ENCODE measurements around the gene JUN. TPM values are rescaled to one million over a fixed set of nuclear protein-coding genes. Genes with fewer than 3 reads are reported as not detected.

JUN gene
- total RNA-seq, 2 experiments from 2014 or later: 24.2 to 25.9 TPM

DNA sequence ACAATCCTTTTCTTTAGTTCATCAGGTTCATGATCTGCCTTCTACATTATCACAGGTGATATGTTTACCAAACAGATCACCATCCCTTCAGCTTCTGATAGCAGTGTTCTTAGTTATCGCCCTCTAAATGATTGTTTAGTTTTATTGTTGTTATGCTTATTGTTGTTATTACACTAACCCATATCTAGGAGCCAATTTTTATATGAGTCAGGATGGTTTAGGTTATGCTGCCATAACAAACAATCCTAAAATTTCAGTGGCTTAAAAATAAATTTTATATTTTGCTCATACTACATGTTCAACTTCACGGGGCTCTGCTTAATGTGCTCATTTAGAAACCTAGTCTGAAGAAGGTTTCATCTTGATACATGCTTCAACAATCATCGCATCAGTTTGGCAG, 4.4 kb upstream of the JUN start:
- CTCF ChIA-PET: no interaction called here
- peaks cover 11% of the 10 kb centered on the region for H3K9me3 Mint-ChIP-seq
- intact Hi-C loops (cut with micrococcal nuclease): no loop called here
- no peak overlapping the region for H3K4me3 Mint-ChIP-seq
- DNase-seq: no peak
- H3K4me1 Mint-ChIP-seq (ENCODE audit: low read depth): peaks cover 11% of the 10 kb centered on the region
- no peak overlapping the region for H3K27ac Mint-ChIP-seq
- H3K27me3 Mint-ChIP-seq (ENCODE audit: low read depth): no peaks in the 10 kb centered on the region
- peaks cover 14% of the 10 kb centered on the region for H3K36me3 Mint-ChIP-seq (ENCODE audit: low read depth)

DNA sequence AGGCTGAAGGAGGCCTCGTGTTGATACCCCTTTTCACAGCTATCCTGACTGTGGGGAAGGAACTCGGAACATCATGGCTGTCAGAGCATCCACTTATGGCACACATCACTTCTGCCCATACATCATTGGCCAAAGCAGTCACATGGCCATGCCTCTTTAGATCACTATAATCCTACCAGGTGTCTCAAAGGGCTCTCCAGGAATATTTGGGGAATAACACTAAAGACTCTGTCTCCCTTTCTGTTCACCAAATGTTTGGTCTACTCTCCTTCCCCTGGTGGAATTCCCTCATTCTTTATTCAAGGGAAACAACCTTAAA, 3.0 kb upstream of the JUN start:
- H3K4me3 Mint-ChIP-seq: no peak overlapping the region
- H3K4me1 Mint-ChIP-seq (ENCODE audit: low read depth): peaks cover 17% of the 10 kb centered on the region
- intact Hi-C loops (cut with micrococcal nuclease): no loop called here

DNA sequence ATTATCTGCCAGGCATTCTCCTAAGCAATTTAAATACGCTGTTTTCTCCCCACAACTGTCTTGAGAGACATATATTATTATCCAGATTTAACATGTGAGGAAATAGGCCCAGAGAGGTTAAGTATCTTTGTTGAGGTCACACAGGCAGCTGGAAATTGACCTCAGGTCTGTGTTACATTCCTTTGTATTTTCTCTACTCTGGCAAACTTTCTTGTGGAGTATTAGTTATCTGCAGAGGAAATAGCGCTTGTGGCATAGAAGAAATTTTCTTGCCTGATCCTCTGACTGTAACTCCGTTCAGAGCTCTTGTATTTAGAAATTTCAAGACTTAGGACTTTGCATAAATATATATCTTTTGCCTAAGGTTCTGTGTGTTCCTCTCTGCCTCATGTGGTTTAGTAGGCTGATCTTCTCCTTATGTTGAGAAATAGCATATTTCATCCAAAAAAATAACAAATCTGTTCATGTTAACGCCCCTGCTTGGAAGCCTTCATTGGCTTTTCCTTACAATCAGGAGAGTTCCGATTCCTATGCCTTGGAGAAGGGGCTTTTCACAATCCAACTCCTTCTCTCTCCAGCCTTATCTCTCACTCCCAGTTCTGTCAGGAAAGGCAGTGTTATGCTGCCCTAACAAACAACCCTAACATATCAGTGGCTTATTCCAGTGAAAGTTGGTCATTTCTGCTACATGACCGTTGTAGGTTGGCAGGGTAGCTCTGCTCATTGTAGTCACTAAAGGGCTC, 2.5 kb upstream of the JUN start:
- intact Hi-C loops (cut with micrococcal nuclease): no loop called here
- Mint-ChIP-seq H3K27me3 (ENCODE audit: low read depth) (no peaks in the 10 kb centered on the region), H3K27ac (no peak overlapping the region), H3K4me1 (ENCODE audit: low read depth) (peaks cover 20% of the 10 kb centered on the region), H3K9me3 (peaks cover 11% of the 10 kb centered on the region), H3K36me3 (ENCODE audit: low read depth) (peaks cover 27% of the 10 kb centered on the region), H3K4me3 (no peak overlapping the region)
- no peak for DNase-seq
- CTCF ChIA-PET: interaction anchor here (0.7 to 2.0 kb wide), 4 partner anchors 9 to 913 kb away, joined by 3 to 6 read pairs (median 4); no protein-coding TSS in a partner anchor

More for the DNA sequence above, 3.0 kb upstream of the JUN start:
- no peak for DNase-seq
- Mint-ChIP-seq H3K27me3 (ENCODE audit: low read depth) (no peaks in the 10 kb centered on the region), H3K36me3 (ENCODE audit: low read depth) (peaks cover 24% of the 10 kb centered on the region), H3K27ac (no peak overlapping the region), H3K9me3 (peaks cover 11% of the 10 kb centered on the region)
- CTCF ChIA-PET: interaction anchor here (0.6 to 2.0 kb wide), 3 partner anchors 8 to 912 kb away, joined by 3 to 6 read pairs (median 3); no protein-coding TSS in a partner anchor

DNA sequence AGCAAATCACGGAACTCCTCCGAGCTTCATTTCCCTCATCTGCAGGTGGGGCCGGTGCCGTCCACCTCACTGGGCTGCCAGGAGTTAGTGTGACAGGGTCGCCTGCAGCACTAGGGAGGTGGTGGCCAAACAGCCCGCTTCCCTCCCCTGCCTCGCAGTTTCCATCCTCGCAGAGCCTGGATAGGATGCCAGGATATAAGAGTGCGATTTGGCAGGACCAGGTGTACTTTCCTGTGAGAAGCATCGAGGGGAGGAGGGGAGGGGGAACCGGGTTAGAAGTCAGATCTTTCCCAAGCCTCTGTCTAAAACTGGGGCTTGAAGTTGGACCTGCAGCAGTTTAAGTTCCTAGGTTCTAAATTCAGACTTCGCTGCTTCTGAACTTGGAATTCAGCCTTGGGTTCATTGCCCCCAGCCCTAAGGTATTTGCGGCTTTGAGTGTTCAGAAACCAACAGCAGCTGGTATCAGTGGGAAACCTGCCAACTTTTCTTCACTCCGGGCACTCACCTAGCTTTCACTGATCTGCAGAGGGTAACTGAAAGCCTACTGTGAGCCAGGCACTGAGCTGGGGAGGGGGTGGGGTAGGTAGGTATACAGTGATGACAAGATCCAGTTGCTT, 1.7 kb upstream of the JUN start:
- intact Hi-C loops (cut with micrococcal nuclease): loop anchor here (1.0 to 2.0 kb wide), 4 partner anchors 55 to 291 kb away; no protein-coding TSS in a partner anchor

DNA sequence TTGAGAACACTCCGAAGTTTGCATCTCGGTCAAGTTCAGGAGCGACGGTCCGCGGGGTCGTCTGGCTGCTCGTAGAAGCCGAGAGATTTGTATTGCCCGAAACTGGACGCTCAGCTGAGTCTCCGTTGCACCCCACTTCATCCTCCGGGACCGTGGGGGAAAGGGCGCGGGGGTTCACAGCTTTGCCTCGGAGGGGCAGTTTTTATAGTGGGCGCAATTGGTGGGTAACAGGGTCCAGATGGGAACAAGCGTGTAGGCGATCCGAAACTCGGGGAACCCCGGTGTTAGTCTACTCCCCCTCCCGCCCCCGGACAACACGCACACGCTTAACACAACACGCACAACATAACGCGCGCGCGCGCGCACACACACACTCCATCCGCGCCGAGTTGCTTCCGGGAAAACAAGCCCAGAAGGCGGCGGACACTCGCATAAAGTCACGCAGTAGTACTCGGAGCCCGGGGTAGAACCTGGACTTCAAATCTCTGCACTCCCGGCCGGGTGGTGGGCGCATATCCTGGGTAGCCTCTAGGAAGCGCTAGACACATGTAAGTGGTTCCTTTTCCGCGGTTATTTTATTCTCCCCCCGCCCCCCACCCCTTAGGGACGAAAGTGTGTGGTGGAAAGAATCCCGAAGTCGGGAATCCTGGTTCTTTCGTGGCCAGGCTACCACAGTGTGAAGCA, 1.1 kb upstream of the JUN start:
- DNase-seq: peak; percentile 81
- intact Hi-C loops (cut with micrococcal nuclease): loop anchor here (1.0 to 5.0 kb wide), 21 partner anchors 30 to 1029 kb away; partner anchors contain the start of genes HOOK1, MYSM1 and OMA1
- Mint-ChIP-seq H3K27ac (peak overlapping the region; percentile 99), H3K9me3 (peaks cover 11% of the 10 kb centered on the region), H3K4me3 (peak overlapping the region; percentile 97), H3K27me3 (ENCODE audit: low read depth) (no peaks in the 10 kb centered on the region), H3K36me3 (ENCODE audit: low read depth) (peaks cover 31% of the 10 kb centered on the region), H3K4me1 (ENCODE audit: low read depth) (peaks cover 16% of the 10 kb centered on the region)
- CTCF ChIA-PET: interaction anchor here (0.6 to 2.0 kb wide), 5 partner anchors 11 to 914 kb away, joined by 3 to 6 read pairs (median 5); no protein-coding TSS in a partner anchor

More for the DNA sequence above, 1.7 kb upstream of the JUN start:
- H3K27me3 Mint-ChIP-seq (ENCODE audit: low read depth): no peaks in the 10 kb centered on the region
- peak; percentile 46 for DNase-seq
- peaks cover 19% of the 10 kb centered on the region for H3K4me1 Mint-ChIP-seq (ENCODE audit: low read depth)
- peaks cover 11% of the 10 kb centered on the region for H3K9me3 Mint-ChIP-seq
- H3K4me3 Mint-ChIP-seq: peak overlapping the region; percentile 97
- peaks cover 31% of the 10 kb centered on the region for H3K36me3 Mint-ChIP-seq (ENCODE audit: low read depth)
- CTCF ChIA-PET: interaction anchor here (0.6 to 2.0 kb wide), 6 partner anchors 12 to 913 kb away, joined by 3 to 6 read pairs (median 4); no protein-coding TSS in a partner anchor
- H3K27ac Mint-ChIP-seq: peak overlapping the region; percentile 99

DNA sequence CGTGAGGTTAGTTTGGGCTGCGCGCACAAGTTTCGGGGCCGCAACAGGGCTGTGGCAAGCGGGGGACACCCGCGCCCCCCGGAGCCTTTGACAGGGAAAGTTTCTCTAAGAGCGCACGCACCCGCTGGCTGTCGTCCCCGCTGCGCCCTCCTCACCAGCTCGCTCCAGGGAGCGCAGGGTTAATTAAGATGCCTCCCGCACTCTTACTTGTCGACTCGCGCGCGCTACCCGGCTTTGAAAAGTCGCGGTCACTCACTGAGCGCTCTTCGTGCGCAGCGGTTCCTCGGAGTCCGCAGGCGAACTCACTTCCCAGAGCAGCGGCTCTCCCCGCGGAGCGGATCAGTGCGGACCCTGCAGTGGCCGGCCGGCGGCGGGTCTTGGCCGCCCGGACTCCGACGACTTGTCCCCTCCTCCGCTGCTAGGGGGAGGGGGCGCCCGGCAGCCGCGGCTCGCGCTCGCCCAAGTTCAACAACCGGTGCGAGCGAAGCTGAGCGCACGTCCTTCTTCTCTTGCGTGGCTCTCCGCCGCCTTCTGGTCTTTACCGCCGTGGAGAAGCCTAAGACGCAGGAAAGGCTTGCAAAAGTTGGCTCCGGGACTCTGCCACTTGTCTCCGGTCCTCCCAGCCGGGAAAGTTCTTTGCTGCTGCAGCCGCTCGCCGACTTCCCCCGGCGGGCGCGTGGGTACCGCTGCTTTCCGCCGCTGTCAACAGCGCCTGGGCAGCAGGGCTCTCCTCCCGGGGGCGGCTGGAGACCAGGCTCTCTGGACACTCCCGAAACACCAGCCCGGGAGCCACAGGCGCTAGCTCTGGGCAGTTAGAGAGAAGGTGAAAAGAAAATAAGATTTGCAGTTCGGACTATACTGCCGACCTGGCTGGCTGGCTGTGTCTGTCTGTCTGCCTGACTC, 506 bp downstream of the JUN start:
- Mint-ChIP-seq H3K4me3 (peak overlapping the region; percentile 97), H3K9me3 (peaks cover 5% of the 10 kb centered on the region), H3K27ac (peak overlapping the region; percentile 99), H3K36me3 (ENCODE audit: low read depth) (peaks cover 23% of the 10 kb centered on the region), H3K4me1 (ENCODE audit: low read depth) (peaks cover 16% of the 10 kb centered on the region), H3K27me3 (ENCODE audit: low read depth) (peaks cover 6% of the 10 kb centered on the region)
- DNase-seq: peak; percentile 58
- CTCF ChIA-PET: interaction anchor here (0.8 to 1.8 kb wide), 4 partner anchors 11 to 976 kb away, joined by 3 to 4 read pairs (median 3); no protein-coding TSS in a partner anchor
- intact Hi-C loops (cut with micrococcal nuclease): loop anchor here (1.0 to 5.0 kb wide), 5 partner anchors 41 to 975 kb away; no protein-coding TSS in a partner anchor

DNA sequence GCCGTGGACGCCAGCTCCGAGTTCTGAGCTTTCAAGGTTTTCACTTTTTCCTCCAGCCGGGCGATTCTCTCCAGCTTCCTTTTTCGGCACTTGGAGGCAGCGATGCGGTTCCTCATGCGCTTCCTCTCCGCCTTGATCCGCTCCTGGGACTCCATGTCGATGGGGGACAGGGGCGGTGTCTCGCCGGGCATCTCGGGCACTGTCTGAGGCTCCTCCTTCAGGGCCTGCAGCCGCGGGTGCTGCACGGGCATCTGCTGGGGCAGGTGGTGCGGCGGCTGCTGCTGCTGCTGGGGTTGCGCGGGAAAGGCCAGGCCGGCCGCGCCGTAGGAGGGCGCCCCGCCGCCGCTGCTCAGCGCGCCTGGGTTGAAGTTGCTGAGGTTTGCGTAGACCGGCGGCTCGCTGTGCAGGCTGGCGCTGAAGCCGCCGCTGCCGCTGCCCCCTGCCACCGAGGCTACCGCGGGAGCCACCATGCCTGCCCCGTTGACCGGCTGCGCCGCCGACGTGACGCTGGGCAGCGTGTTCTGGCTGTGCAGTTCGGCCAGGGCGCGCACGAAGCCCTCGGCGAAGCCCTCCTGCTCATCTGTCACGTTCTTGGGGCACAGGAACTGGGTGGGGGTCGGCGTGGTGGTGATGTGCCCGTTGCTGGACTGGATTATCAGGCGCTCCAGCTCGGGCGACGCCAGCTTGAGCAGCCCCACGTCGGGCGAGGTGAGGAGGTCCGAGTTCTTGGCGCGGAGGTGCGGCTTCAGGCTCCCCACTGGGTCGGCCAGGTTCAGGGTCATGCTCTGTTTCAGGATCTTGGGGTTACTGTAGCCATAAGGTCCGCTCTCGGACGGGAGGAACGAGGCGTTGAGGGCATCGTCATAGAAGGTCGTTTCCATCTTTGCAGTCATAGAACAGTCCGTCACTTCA, 1.4 kb downstream of the JUN start:
- peaks cover 18% of the 10 kb centered on the region for H3K36me3 Mint-ChIP-seq (ENCODE audit: low read depth)
- peak overlapping the region; percentile 97 for H3K4me3 Mint-ChIP-seq
- CTCF ChIA-PET: interaction anchor here (0.6 to 1.9 kb wide), 14 partner anchors 8 to 977 kb away, joined by 3 to 6 read pairs (median 3); no protein-coding TSS in a partner anchor
- no peaks in the 10 kb centered on the region for H3K9me3 Mint-ChIP-seq
- DNase-seq: peak; percentile 71
- intact Hi-C loops (cut with micrococcal nuclease): loop anchor here (1.0 to 5.0 kb wide), 5 partner anchors 40 to 976 kb away; no protein-coding TSS in a partner anchor
- H3K4me1 Mint-ChIP-seq (ENCODE audit: low read depth): peaks cover 16% of the 10 kb centered on the region
- H3K27me3 Mint-ChIP-seq (ENCODE audit: low read depth): peaks cover 8% of the 10 kb centered on the region
- peak overlapping the region; percentile 72 for H3K27ac Mint-ChIP-seq

DNA sequence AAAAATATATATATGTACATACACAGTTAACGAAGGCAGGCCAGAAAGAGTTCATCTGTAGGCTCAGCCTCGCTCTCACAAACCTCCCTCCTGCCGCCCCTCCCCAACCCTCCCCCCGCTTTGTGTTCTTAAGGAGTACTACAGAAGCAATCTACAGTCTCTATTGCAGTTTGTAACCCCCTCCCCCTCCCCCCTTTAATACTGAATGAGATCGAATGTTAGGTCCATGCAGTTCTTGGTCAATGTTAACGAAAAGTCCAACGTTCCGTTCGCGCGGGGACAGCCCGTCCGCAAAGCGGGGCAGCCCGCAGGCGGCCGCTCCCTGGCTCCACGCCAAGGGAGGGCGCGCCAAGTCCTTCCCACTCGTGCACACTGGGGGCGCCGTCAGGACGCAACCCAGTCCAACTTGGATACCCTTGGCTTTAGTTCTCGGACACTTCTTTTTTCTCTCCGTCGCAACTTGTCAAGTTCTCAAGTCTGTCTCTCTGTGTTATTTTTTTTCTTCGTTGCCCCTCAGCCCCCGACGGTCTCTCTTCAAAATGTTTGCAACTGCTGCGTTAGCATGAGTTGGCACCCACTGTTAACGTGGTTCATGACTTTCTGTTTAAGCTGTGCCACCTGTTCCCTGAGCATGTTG, 2.2 kb downstream of the JUN start:
- H3K9me3 Mint-ChIP-seq: no peaks in the 10 kb centered on the region
- H3K4me1 Mint-ChIP-seq (ENCODE audit: low read depth): peaks cover 16% of the 10 kb centered on the region
- peak overlapping the region; percentile 64 for H3K27ac Mint-ChIP-seq
- peaks cover 18% of the 10 kb centered on the region for H3K36me3 Mint-ChIP-seq (ENCODE audit: low read depth)
- intact Hi-C loops (cut with micrococcal nuclease): loop anchor here (2.0 to 5.0 kb wide), 4 partner anchors 39 to 977 kb away; no protein-coding TSS in a partner anchor
- peaks cover 8% of the 10 kb centered on the region for H3K27me3 Mint-ChIP-seq (ENCODE audit: low read depth)
- peak overlapping the region; percentile 97 for H3K4me3 Mint-ChIP-seq
- peak; percentile 51 for DNase-seq
- CTCF ChIA-PET: interaction anchor here (0.6 to 1.9 kb wide), 11 partner anchors 9 to 933 kb away, joined by 3 to 6 read pairs (median 3); no protein-coding TSS in a partner anchor

DNA sequence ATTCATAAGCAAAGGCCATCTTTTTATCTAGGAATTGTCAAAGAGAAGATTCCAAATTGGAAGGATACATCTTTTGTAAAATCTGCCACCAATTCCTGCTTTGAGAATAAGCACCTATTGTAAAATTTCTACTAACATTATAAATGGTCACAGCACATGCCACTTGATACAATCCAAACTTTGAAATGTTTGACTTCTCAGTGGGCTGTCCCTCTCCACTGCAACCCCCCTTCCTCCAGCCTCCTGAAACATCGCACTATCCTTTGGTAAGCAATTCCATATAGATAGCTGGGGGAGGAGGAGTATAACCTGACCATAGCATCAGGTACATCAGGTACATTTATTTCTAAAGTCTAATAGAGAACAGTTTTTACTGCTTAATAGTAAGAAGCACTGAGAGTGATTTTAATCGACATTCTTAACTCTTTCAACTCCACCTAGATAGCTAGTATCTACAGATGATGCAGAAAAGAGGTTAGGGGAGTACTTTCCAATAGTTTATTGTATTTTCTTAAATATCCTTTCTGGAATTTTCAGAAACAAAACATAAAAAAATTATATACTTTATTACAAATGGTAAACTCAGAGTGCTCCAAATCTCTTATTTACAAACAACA, 2.9 kb downstream of the JUN start:
- Mint-ChIP-seq H3K4me3 (peak overlapping the region; percentile 25), H3K27me3 (ENCODE audit: low read depth) (peaks cover 8% of the 10 kb centered on the region), H3K4me1 (ENCODE audit: low read depth) (peaks cover 16% of the 10 kb centered on the region), H3K27ac (no peak overlapping the region), H3K9me3 (no peaks in the 10 kb centered on the region), H3K36me3 (ENCODE audit: low read depth) (peaks cover 18% of the 10 kb centered on the region)
- no peak for DNase-seq
- intact Hi-C loops (cut with micrococcal nuclease): loop anchor here (5.0 kb wide), 3 partner anchors 39 to 786 kb away; no protein-coding TSS in a partner anchor
- CTCF ChIA-PET: interaction anchor here (0.6 to 1.9 kb wide), 6 partner anchors 8 to 918 kb away, joined by 3 to 6 read pairs (median 4); no protein-coding TSS in a partner anchor

DNA sequence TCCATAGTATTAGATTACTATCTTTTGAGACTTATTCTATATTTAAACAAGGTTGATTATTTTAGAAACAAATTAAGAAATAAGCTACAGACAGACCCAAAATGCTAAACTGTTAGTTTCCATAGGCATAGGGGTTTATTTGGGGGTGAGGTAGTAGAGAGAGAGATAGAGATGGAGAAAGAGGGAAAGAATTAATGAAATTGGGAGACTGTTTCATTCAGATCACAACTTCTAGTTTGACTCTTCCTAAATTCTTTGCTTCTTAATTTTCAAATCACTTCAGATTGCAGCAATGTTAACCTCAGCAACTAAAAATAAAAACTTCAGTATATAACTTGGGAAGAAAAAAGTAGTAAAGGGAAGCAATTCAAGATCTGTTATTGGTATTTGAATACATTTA, 3.4 kb downstream of the JUN start:
- H3K4me1 Mint-ChIP-seq (ENCODE audit: low read depth): peaks cover 16% of the 10 kb centered on the region
- CTCF ChIA-PET: interaction anchor here (0.6 to 1.9 kb wide), 4 partner anchors 8 to 919 kb away, joined by 4 read pairs; no protein-coding TSS in a partner anchor

More for the DNA sequence above, 3.4 kb downstream of the JUN start:
- no peaks in the 10 kb centered on the region for H3K9me3 Mint-ChIP-seq
- H3K27me3 Mint-ChIP-seq (ENCODE audit: low read depth): peaks cover 8% of the 10 kb centered on the region
- intact Hi-C loops (cut with micrococcal nuclease): loop anchor here (5.0 kb wide), 3 partner anchors 38 to 787 kb away; no protein-coding TSS in a partner anchor
- DNase-seq: no peak
- H3K36me3 Mint-ChIP-seq (ENCODE audit: low read depth): peaks cover 18% of the 10 kb centered on the region
- H3K27ac Mint-ChIP-seq: no peak overlapping the region
- H3K4me3 Mint-ChIP-seq: no peak overlapping the region

Data from activated naive CD4-positive, alpha-beta T cell treated with anti-CD3 and anti-CD28 coated beads for 36 hours (primary cell).